Skeletal muscle tissue (tissue), 4 donors: ENCODE measurements around the gene ANO4. TPM values are rescaled to one million over a fixed set of nuclear protein-coding genes. Genes with fewer than 3 reads are reported as not detected.
"Not testable (repeated sequence)": the region's sequence is repeated elsewhere in the genome, so short reads cannot be mapped to it uniquely, and the experiment has no call there.

Experiments
- H3K27ac ChIP-seq: one replicate; pipeline ENCODE4 v1.7.0; 2013; ENCODE audit warnings: mild to moderate bottlenecking, low read depth, low read length, inconsistent platforms
- H3K27me3 ChIP-seq, 3 donors: one replicate each; pipeline ENCODE4 v1.7.0; 2013; ENCODE audit warnings: low read length in 3 of 3; ENCODE audit not compliant: control insufficient read depth in 3 of 3, insufficient read depth in 3 of 3
- H3K36me3 ChIP-seq, 3 donors: one replicate each; pipeline ENCODE4 v1.7.0; 2013; ENCODE audit warnings: low read length in 3 of 3; ENCODE audit not compliant: control insufficient read depth in 3 of 3, insufficient read depth in 3 of 3
- H3K4me1 ChIP-seq, 3 donors: one replicate each; pipeline ENCODE4 v1.7.0; 2013; ENCODE audit warnings: low read length in 3 of 3, mild to moderate bottlenecking in 3 of 3; ENCODE audit not compliant: control insufficient read depth in 3 of 3, insufficient read depth in 3 of 3
- H3K4me3 ChIP-seq, 3 donors: one replicate each; pipeline ENCODE4 v1.7.0; 2013; ENCODE audit warnings: low read length in 3 of 3
- H3K9ac ChIP-seq, 3 donors: one replicate each; pipeline ENCODE4 v1.7.0; 2013; ENCODE audit warnings: low read length in 3 of 3, mild to moderate bottlenecking in 3 of 3, moderate library complexity in 2 of 3, low read depth in 1 of 3
- H3K9me3 ChIP-seq, 3 donors: one replicate each; pipeline ENCODE4 v1.7.0; 2013; ENCODE audit warnings: low read length in 3 of 3; ENCODE audit not compliant: control insufficient read depth in 3 of 3
- total RNA-seq: library from RNA; depleted of rRNA; stranded (reverse); fragments of >200 nt; gene quantifications from one replicate; pipeline ENCODE4 v1.2.3, GENCODE V29; 2014
- donor health status: Osteomylitis.

Gene ANO4
- total RNA-seq, 1 donor from 2014 or later: 0.52 TPM

- Histone ChIP-seq H3K36me3 (no peaks in the 10 kb centered on the region), H3K9ac (no peak overlapping the region), H3K27me3 (no peaks in the 10 kb centered on the region), H3K4me1 (no peaks in the 10 kb centered on the region), H3K27ac (no peak overlapping the region), H3K4me3 (no peak overlapping the region), H3K9me3 (no peaks in the 10 kb centered on the region)
These were observed 180.2 kb downstream of the ANO4 start for GRCh38 chr12:100974747-100975146.

DNA sequence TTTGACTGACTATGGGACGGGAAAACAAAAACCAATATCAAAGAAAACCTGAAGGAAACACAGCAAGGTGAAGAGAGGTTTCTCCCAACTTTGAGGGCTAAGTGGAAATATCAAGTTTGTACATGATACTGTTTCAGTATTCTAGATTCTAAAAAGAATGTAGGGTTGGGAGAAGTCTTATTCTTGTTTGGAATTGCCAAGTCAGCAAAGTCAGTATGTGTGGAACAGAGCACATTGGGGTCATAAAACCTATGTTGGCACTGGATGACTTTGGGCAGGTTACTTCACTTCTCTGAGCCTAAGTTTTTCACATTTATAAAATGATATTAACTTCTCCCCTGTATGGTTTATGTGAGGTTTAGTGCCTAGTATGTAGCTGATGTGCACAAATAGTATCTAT is 182.2 kb downstream of the ANO4 start:
- no peak overlapping the region for H3K27ac ChIP-seq
- H3K27me3 ChIP-seq: no peaks in the 10 kb centered on the region
- no peaks in the 10 kb centered on the region for H3K4me1 ChIP-seq
- no peaks in the 10 kb centered on the region for H3K36me3 ChIP-seq
- no peak overlapping the region for H3K9ac ChIP-seq
- H3K9me3 ChIP-seq: no peaks in the 10 kb centered on the region
- no peak overlapping the region for H3K4me3 ChIP-seq

DNA sequence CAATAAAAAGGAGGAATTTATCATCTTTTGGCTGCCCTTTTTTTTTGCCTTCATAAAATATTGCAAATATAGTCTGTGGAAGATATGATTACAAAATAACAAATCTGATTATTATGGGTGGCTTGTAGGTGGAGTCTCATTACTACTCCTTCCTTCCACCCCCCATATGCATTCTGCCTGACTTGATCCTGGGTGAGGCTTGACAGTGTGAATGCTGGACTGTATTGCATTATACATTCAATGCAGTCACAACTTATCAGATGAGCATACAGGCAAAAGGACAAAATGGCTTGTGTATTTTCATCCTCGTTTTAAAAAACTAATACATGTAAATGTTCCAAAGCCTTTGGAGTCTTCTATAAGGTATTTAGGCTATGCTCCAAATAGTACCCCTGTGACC is 186.3 kb downstream of the ANO4 start:
- Histone ChIP-seq H3K27me3 (no peaks in the 10 kb centered on the region), H3K27ac (no peak overlapping the region), H3K4me3 (no peak overlapping the region), H3K36me3 (no peaks in the 10 kb centered on the region), H3K9me3 (no peaks in the 10 kb centered on the region), H3K4me1 (no peaks in the 10 kb centered on the region), H3K9ac (no peak overlapping the region)

- H3K4me1 ChIP-seq: no peaks in the 10 kb centered on the region
- no peaks in the 10 kb centered on the region for H3K9me3 ChIP-seq
- no peaks in the 10 kb centered on the region for H3K36me3 ChIP-seq
- no peak overlapping the region for H3K27ac ChIP-seq
- H3K4me3 ChIP-seq: no peak overlapping the region
- no peaks in the 10 kb centered on the region for H3K27me3 ChIP-seq
- H3K9ac ChIP-seq: no peak overlapping the region
These were observed 188.1 kb downstream of the ANO4 start for GRCh38 chr12:100982511-100983183.

GRCh38 chr12:100984796-100985195 is 190.2 kb downstream of the ANO4 start:
- H3K4me1 ChIP-seq: no peaks in the 10 kb centered on the region
- H3K27me3 ChIP-seq: no peaks in the 10 kb centered on the region
- H3K4me3 ChIP-seq: no peak overlapping the region
- H3K27ac ChIP-seq: no peak overlapping the region
- H3K9me3 ChIP-seq: no peaks in the 10 kb centered on the region
- H3K36me3 ChIP-seq: no peaks in the 10 kb centered on the region
- H3K9ac ChIP-seq: no peak overlapping the region

DNA sequence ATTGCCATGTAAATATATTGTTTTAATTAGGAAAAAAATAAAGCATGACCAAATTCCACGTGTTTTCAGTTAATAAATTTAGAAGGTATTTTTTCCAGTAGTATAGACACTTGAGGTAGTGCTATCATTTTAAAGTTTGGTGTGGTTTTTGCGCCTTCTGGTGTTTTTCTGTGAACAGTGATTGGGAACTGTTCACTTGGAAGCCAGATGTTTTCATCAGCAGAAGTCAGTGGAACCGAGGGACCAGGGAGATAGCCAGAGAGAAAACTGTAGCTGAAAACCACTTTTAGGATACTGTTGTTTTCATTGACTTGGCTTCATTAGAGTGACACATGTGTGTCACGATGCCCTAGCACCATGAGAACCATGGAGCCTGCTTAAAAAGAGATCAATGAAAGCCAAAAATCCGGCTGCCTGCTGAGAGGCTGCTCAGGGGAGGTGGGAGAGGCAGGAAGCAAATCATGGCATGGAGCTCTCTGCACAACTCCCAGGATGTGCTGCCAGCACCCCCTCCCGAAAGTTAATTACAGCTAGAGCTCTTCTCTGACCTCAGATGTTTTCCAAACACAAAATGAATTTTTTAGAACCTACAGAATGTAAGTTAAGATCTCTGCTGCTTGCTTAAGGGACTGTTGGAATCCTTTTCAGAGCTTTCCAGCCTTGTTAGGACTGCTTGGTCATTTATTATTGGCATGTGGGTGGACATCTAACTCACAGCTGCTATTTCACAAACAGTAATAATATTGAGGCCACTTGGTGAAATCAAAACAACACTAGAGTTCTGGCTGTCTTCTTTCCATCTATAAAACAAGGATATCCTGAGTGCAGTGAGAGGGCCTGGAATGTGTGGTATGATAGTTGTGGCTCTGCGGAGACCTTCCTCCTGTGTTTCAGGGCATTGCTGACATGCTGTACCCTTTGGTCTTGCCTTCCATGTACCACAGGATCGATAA is 192.3 kb downstream of the ANO4 start:
- Histone ChIP-seq H3K9ac (no peak overlapping the region), H3K27ac (no peak overlapping the region), H3K27me3 (no peaks in the 10 kb centered on the region), H3K4me1 (no peaks in the 10 kb centered on the region), H3K4me3 (no peak overlapping the region), H3K9me3 (no peaks in the 10 kb centered on the region), H3K36me3 (no peaks in the 10 kb centered on the region)

- H3K9me3 ChIP-seq: no peaks in the 10 kb centered on the region
- no peaks in the 10 kb centered on the region for H3K4me1 ChIP-seq
- no peak overlapping the region for H3K4me3 ChIP-seq
- H3K9ac ChIP-seq: no peak overlapping the region
- H3K27ac ChIP-seq: no peak overlapping the region
- H3K36me3 ChIP-seq: no peaks in the 10 kb centered on the region
- no peaks in the 10 kb centered on the region for H3K27me3 ChIP-seq
These were observed 193.3 kb downstream of the ANO4 start for GRCh38 chr12:100987552-100988521.

DNA sequence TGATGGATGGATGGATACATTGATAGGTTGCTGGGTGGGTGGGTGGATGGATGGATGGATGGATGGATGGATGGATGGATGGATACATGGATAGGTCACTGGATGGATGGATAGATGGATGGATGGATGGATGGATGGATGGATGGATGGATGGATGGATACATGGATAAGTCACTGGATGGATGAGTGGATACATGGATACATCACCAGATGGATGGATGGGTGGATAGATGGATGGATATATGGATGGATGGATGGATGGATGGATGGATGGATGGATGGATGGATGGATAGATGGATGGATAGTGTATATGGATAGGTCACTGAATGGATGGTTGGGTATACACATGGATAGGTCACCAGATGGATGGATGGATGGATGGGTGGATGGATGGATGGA is 194.9 kb downstream of the ANO4 start:
- not testable (repeated sequence) for H3K4me3 ChIP-seq, H3K27ac ChIP-seq, H3K9me3 ChIP-seq, H3K4me1 ChIP-seq, H3K27me3 ChIP-seq, H3K9ac ChIP-seq, H3K36me3 ChIP-seq

- H3K4me3 ChIP-seq: no peak overlapping the region
- H3K27me3 ChIP-seq: no peaks in the 10 kb centered on the region
- H3K27ac ChIP-seq: no peak overlapping the region
- no peak overlapping the region for H3K9ac ChIP-seq
- no peaks in the 10 kb centered on the region for H3K9me3 ChIP-seq
- no peaks in the 10 kb centered on the region for H3K36me3 ChIP-seq
- no peaks in the 10 kb centered on the region for H3K4me1 ChIP-seq
These were observed 196.5 kb downstream of the ANO4 start for GRCh38 chr12:100991102-100991501.
